Dendritic cell treated with granulocyte-macrophage colony-stimulating factor and Interleukin-4, amounts not matched to agents 40 ng/mL and 50 ng/mL, for 4 days (primary cell): ENCODE measurements around the gene OR6A2.

Source experiments
- H3K27ac Mint-ChIP-seq: one replicate; pipeline ENCODE4 v1.8.0; 2022; ENCODE audit warnings: mild to moderate bottlenecking, mixed read lengths
- H3K27me3 Mint-ChIP-seq: one replicate; pipeline ENCODE4 v1.8.0; 2022; ENCODE audit warnings: mild to moderate bottlenecking, mixed read lengths
- H3K36me3 Mint-ChIP-seq: one replicate; pipeline ENCODE4 v1.8.0; 2022; ENCODE audit warnings: low read depth, mixed read lengths
- H3K4me1 Mint-ChIP-seq: one replicate; pipeline ENCODE4 v1.8.0; 2022; ENCODE audit warnings: low read depth, mixed read lengths
- H3K4me3 Mint-ChIP-seq: one replicate; pipeline ENCODE4 v1.8.0; 2022; ENCODE audit warnings: mild to moderate bottlenecking, moderate library complexity, mixed read lengths
- H3K9me3 Mint-ChIP-seq: one replicate; pipeline ENCODE4 v1.8.0; 2022; ENCODE audit warnings: mixed read lengths
- intact Hi-C: fragments of 100-400 bp; cut with micrococcal nuclease; formaldehyde crosslinking; loops from one replicate; pipeline ENCODE4 v1.15.0; 2022

OR6A2 gene

GRCh38 chr11:6745465-6746015, 53.9 kb downstream of the OR6A2 start:
- Mint-ChIP-seq H3K27ac (no peak overlapping the region), H3K9me3 (no peaks in the 10 kb centered on the region), H3K4me1 (peaks cover 11% of the 10 kb centered on the region), H3K4me3 (no peak overlapping the region), H3K27me3 (no peaks in the 10 kb centered on the region), H3K36me3 (no peaks in the 10 kb centered on the region)
- intact Hi-C loops: no loop called here

- Mint-ChIP-seq H3K36me3 (no peaks in the 10 kb centered on the region), H3K27ac (no peak overlapping the region), H3K27me3 (no peaks in the 10 kb centered on the region), H3K4me3 (no peak overlapping the region), H3K4me1 (peaks cover 11% of the 10 kb centered on the region), H3K9me3 (no peaks in the 10 kb centered on the region)
- intact Hi-C loops: no loop called here
Observed at GRCh38 chr11:6745018-6745417, 54.5 kb downstream of the OR6A2 start.

GRCh38 chr11:6742260-6742659, 57.2 kb downstream of the OR6A2 start:
- H3K4me3 Mint-ChIP-seq: no peak overlapping the region
- no peaks in the 10 kb centered on the region for H3K36me3 Mint-ChIP-seq
- no peaks in the 10 kb centered on the region for H3K9me3 Mint-ChIP-seq
- H3K4me1 Mint-ChIP-seq: peaks cover 16% of the 10 kb centered on the region
- H3K27me3 Mint-ChIP-seq: no peaks in the 10 kb centered on the region
- H3K27ac Mint-ChIP-seq: no peak overlapping the region
- intact Hi-C loops: no loop called here
